ENCODE measurements around the gene WDR35.

WDR35 gene

GRCh38 chr2:19947184-19947940 is 42.5 kb downstream of the WDR35 start:
- no peak overlapping the region for H3K4me2 ChIP-seq (ENCODE audit: low read depth, low read length)
- H3K9me3 ChIP-seq (replicated peaks; ENCODE audit: insufficient read depth, low read length) = no peaks in the 10 kb centered on the region
- H3K4me3 ChIP-seq (ENCODE audit: low read length) = no peak overlapping the region
- H3K27me3 ChIP-seq (replicated peaks; ENCODE audit: insufficient read depth, low read length) = no peaks in the 10 kb centered on the region
- H3K79me2 ChIP-seq (ENCODE audit: low read length) = no peaks in the 10 kb centered on the region
- no peaks in the 10 kb centered on the region for H3F3A ChIP-seq (ENCODE audit: insufficient read depth, low read length)
- no peak overlapping the region for H3K9ac ChIP-seq (ENCODE audit: low read length)
- no peak overlapping the region for H2AFZ ChIP-seq (ENCODE audit: low read length)
- H3K27ac ChIP-seq (ENCODE audit: low read length) = no peak overlapping the region
- no peaks in the 10 kb centered on the region for H4K20me1 ChIP-seq (ENCODE audit: insufficient read depth, low read length)
- no peaks in the 10 kb centered on the region for H3K36me3 ChIP-seq (replicated peaks; ENCODE audit: insufficient read depth, low read length)
- no peaks in the 10 kb centered on the region for H3K4me1 ChIP-seq (ENCODE audit: low read length)
- no peak for DNase-seq
- TF ChIP-seq EZH2phosphoT487 (IDR thresholded peaks at IDR 0.05; ENCODE audit: low read length) = no peak
- no peak for TF ChIP-seq EZH2 (optimal IDR thresholded peaks at IDR 0.05; ENCODE audit: low read depth, low read length)
- no peak for TF ChIP-seq CTCF (IDR thresholded peaks at IDR 0.05; ENCODE audit: low read length)
- no peaks in the 10 kb centered on the region for H3K9me2 ChIP-seq (replicated peaks; ENCODE audit: insufficient read depth, low read length)

GRCh38 chr2:19944205-19944845 is 45.6 kb downstream of the WDR35 start:
- Histone ChIP-seq H3F3A (ENCODE audit: insufficient read depth, low read length) (no peaks in the 10 kb centered on the region), H3K27me3 (replicated peaks; ENCODE audit: insufficient read depth, low read length) (no peaks in the 10 kb centered on the region), H3K4me1 (ENCODE audit: low read length) (no peaks in the 10 kb centered on the region), H2AFZ (ENCODE audit: low read length) (no peak overlapping the region), H4K20me1 (ENCODE audit: insufficient read depth, low read length) (no peaks in the 10 kb centered on the region), H3K4me2 (ENCODE audit: low read depth, low read length) (no peak overlapping the region), H3K36me3 (replicated peaks; ENCODE audit: insufficient read depth, low read length) (no peaks in the 10 kb centered on the region), H3K4me3 (ENCODE audit: low read length) (no peak overlapping the region), H3K79me2 (ENCODE audit: low read length) (no peaks in the 10 kb centered on the region), H3K9ac (ENCODE audit: low read length) (no peak overlapping the region), H3K9me3 (replicated peaks; ENCODE audit: insufficient read depth, low read length) (no peaks in the 10 kb centered on the region), H3K27ac (ENCODE audit: low read length) (no peak overlapping the region), H3K9me2 (replicated peaks; ENCODE audit: insufficient read depth, low read length) (no peaks in the 10 kb centered on the region)
- TF ChIP-seq EZH2phosphoT487 (IDR thresholded peaks at IDR 0.05; ENCODE audit: low read length) (no peak), EZH2 (optimal IDR thresholded peaks at IDR 0.05; ENCODE audit: low read depth, low read length) (no peak), CTCF (IDR thresholded peaks at IDR 0.05; ENCODE audit: low read length) (no peak)
- DNase-seq = no peak

- no peak for DNase-seq
- Histone ChIP-seq H3K27me3 (replicated peaks; ENCODE audit: insufficient read depth, low read length) (no peaks in the 10 kb centered on the region), H3K9me2 (replicated peaks; ENCODE audit: insufficient read depth, low read length) (no peaks in the 10 kb centered on the region), H3K4me1 (ENCODE audit: low read length) (no peaks in the 10 kb centered on the region), H4K20me1 (ENCODE audit: insufficient read depth, low read length) (no peaks in the 10 kb centered on the region), H2AFZ (ENCODE audit: low read length) (no peak overlapping the region), H3K36me3 (replicated peaks; ENCODE audit: insufficient read depth, low read length) (no peaks in the 10 kb centered on the region), H3K79me2 (ENCODE audit: low read length) (no peaks in the 10 kb centered on the region), H3K9ac (ENCODE audit: low read length) (no peak overlapping the region), H3F3A (ENCODE audit: insufficient read depth, low read length) (no peaks in the 10 kb centered on the region), H3K27ac (ENCODE audit: low read length) (no peak overlapping the region), H3K4me3 (ENCODE audit: low read length) (no peak overlapping the region), H3K4me2 (ENCODE audit: low read depth, low read length) (no peak overlapping the region), H3K9me3 (replicated peaks; ENCODE audit: insufficient read depth, low read length) (no peaks in the 10 kb centered on the region)
- TF ChIP-seq EZH2phosphoT487 (IDR thresholded peaks at IDR 0.05; ENCODE audit: low read length) = no peak
- TF ChIP-seq EZH2 (optimal IDR thresholded peaks at IDR 0.05; ENCODE audit: low read depth, low read length) = no peak
- no peak for TF ChIP-seq CTCF (IDR thresholded peaks at IDR 0.05; ENCODE audit: low read length)
Measured at GRCh38 chr2:19943189-19943588, 46.7 kb downstream of the WDR35 start.

Measured in MM.1S (cell line).